CD4-positive, alpha-beta T cell (primary cell): Measurements from ENCODE around the gene PON3. TPM values are rescaled to one million over a fixed set of nuclear protein-coding genes. Genes with fewer than 3 reads are reported as not detected.
"Not testable (repeated sequence)": the region's sequence is repeated elsewhere in the genome, so short reads cannot be mapped to it uniquely, and the experiment has no call there.

ENCODE experiments used
- ATAC-seq: fragments of 200-7000 bp; cut with Tn5 transposase; one replicate; pipeline ENCODE4 v1.10.0; 2022; ENCODE audit warnings: mild to moderate bottlenecking; ENCODE audit not compliant: poor library complexity
- CTCF ChIA-PET: fragments of 350-600 bp; sonication (Branson Sonifier 250); formaldehyde crosslinking; loops from one replicate; lab custom pipeline; 2021; ENCODE audit warnings: antibody characterized with exemption, inconsistent platforms; lab: Charles Lee
- POLR2A ChIA-PET: fragments of 350-600 bp; sonication (Branson Sonifier 250); formaldehyde crosslinking; loops from one replicate; lab custom pipeline; 2021; ENCODE audit warnings: antibody characterized with exemption, inconsistent platforms; lab: Charles Lee
- DNase-seq, 14 experiments: peaks; one replicate each; pipeline ENCODE4 v3.0.0-alpha.2; 2013 to 2020; ENCODE audit warnings: mixed read lengths in 2 of 14
- H3K27ac ChIP-seq, 2 donors: one replicate each; pipeline versions ENCODE4 v1.5.1 to v1.7.0; 2013; ENCODE audit warnings: low read length in 2 of 2, low read depth in 1 of 2, mild to moderate bottlenecking in 1 of 2
- H3K27me3 ChIP-seq, 2 experiments: 1 replicate in 1 of 2; 2 replicates in 1 of 2; pipeline versions ENCODE4 v1.6.1 to v1.7.0; 2013; ENCODE audit warnings: low read length in 2 of 2, control low read depth in 1 of 2, mild to moderate bottlenecking in 1 of 2, moderate library complexity in 1 of 2; ENCODE audit not compliant: insufficient read depth in 2 of 2, control insufficient read depth in 1 of 2
- H3K36me3 ChIP-seq: one replicate; pipeline ENCODE4 v1.6.1; 2013; ENCODE audit warnings: low read length, control low read depth; ENCODE audit not compliant: insufficient read depth
- H3K4me1 ChIP-seq: one replicate; pipeline ENCODE4 v1.6.1; 2013; ENCODE audit warnings: low read length, control low read depth; ENCODE audit not compliant: insufficient read depth
- H3K4me3 ChIP-seq: one replicate; pipeline ENCODE4 v1.5.1; 2013; ENCODE audit warnings: mild to moderate bottlenecking, low read length, moderate library complexity
- H3K9me3 ChIP-seq, 2 experiments: 1 replicate in 1 of 2; 2 replicates in 1 of 2; pipeline versions ENCODE4 v1.6.1 to v1.7.0; 2013; ENCODE audit warnings: low read length in 2 of 2, mild to moderate bottlenecking in 2 of 2, control low read depth in 1 of 2, moderate library complexity in 1 of 2; ENCODE audit not compliant: control insufficient read depth in 1 of 2, insufficient read depth in 1 of 2
- H3K27ac Mint-ChIP-seq: one replicate; pipeline ENCODE4 v1.8.0; 2020; ENCODE audit warnings: mixed read lengths
- H3K27me3 Mint-ChIP-seq: one replicate; pipeline ENCODE4 v1.8.0; 2021; ENCODE audit warnings: mixed read lengths
- H3K36me3 Mint-ChIP-seq: one replicate; pipeline ENCODE4 v1.8.0; 2021; ENCODE audit warnings: low read depth, mixed read lengths
- H3K4me1 Mint-ChIP-seq: one replicate; pipeline ENCODE4 v1.8.0; 2021; ENCODE audit warnings: low read depth, mixed read lengths
- H3K4me3 Mint-ChIP-seq: one replicate; pipeline ENCODE4 v1.8.0; 2020; ENCODE audit warnings: mild to moderate bottlenecking, mixed read lengths
- H3K9me3 Mint-ChIP-seq: one replicate; pipeline ENCODE4 v1.8.0; 2020; ENCODE audit warnings: mixed read lengths
- CTCF ChIP-seq: fragments of 200-600 bp; IDR thresholded peaks from one replicate; pipeline ENCODE4 v1.8.0; 2022; ENCODE audit warnings: antibody characterized with exemption, mild to moderate bottlenecking
- intact Hi-C, 2 experiments: fragments of 100-400 bp; cut with DNase I in 1 of 2; cut with micrococcal nuclease in 1 of 2; formaldehyde crosslinking; loops; one replicate each; pipeline versions ENCODE4 v1.15.1 to v1.9.0; 2023 to 2025; cut with DNase I, micrococcal nuclease
- total RNA-seq, 174 experiments: library from RNA in 2 of 174; stranded (reverse) in 2 of 174; gene quantifications; one replicate each; pipeline ENCODE4 v1.2.3 and lab custom pipeline; 2021 to 2026

PON3 gene
- total RNA-seq, 2 experiments from 2014 or later, result not detected

GRCh38 chr7:95389516-95389915, 6.7 kb downstream of the PON3 start:
- no peak overlapping the region for H3K27ac Mint-ChIP-seq
- Histone ChIP-seq H3K36me3 (no peaks in the 10 kb centered on the region), H3K27me3 (peaks cover 4 to 21% of the 10 kb centered on the region in 2 experiments), H3K4me1 (no peaks in the 10 kb centered on the region), H3K4me3 (no peak overlapping the region), H3K9me3 (no peaks in the 10 kb centered on the region), H3K27ac (no peak overlapping the region)
- no peak overlapping the region for H3K4me3 Mint-ChIP-seq
- peaks cover 21% of the 10 kb centered on the region for H3K27me3 Mint-ChIP-seq
- ATAC-seq (no peak), DNase-seq (no peak)
- H3K9me3 Mint-ChIP-seq, result peaks cover 10% of the 10 kb centered on the region
- ChIA-PET POLR2A (no interaction called here), CTCF (no interaction called here)
- no peaks in the 10 kb centered on the region for H3K36me3 Mint-ChIP-seq
- intact Hi-C loops, result loop anchor here in 1 of 2 experiments (5.0 kb wide), 1 partner anchor 38 kb away; no protein-coding TSS in a partner anchor
- no peaks in the 10 kb centered on the region for H3K4me1 Mint-ChIP-seq
- no peak for TF ChIP-seq CTCF

DNA sequence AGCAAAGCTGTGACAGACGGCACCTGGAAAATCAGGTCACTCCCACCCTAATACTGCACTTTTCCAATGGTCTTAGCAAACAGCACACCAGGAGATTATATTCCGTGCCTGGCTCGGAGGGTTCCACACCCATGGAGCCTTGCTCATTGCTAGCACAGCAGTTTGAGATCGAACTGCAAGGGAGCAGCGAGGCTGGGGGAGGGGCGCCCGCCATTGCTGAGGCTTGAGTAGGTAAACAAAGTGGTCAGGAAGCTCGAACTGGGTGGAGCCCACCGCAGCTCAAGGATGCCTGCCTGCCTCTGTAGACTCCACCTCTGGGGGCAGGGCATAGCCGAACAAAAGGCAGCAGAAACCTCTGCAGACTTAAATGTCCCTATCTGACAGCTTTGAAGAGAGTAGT, 16.7 kb downstream of the PON3 start:
- H3K4me3 Mint-ChIP-seq, DNase-seq, CTCF ChIA-PET, POLR2A ChIA-PET, H3K36me3 ChIP-seq, H3K4me1 Mint-ChIP-seq, H3K27ac Mint-ChIP-seq, H3K36me3 Mint-ChIP-seq, H3K27ac ChIP-seq, H3K4me3 ChIP-seq, ATAC-seq, H3K27me3 ChIP-seq, H3K9me3 Mint-ChIP-seq, H3K4me1 ChIP-seq, H3K27me3 Mint-ChIP-seq: not testable (repeated sequence)
- H3K9me3 ChIP-seq, result peaks cover 0 to 13% of the 10 kb centered on the region in 2 experiments
- intact Hi-C loops, result loop anchor here in 1 of 2 experiments (5.0 kb wide), 1 partner anchor 677 kb away; no protein-coding TSS in a partner anchor

- Mint-ChIP-seq H3K4me1 (no peaks in the 10 kb centered on the region), H3K4me3 (no peak overlapping the region), H3K9me3 (no peaks in the 10 kb centered on the region), H3K36me3 (no peaks in the 10 kb centered on the region), H3K27me3 (peaks cover 5% of the 10 kb centered on the region), H3K27ac (no peak overlapping the region)
- H3K27ac ChIP-seq, result no peak overlapping the region
- POLR2A ChIA-PET, result interaction anchor here (0.5 kb wide), 1 partner anchor 148 kb away, joined by 3 read pairs; no protein-coding TSS in a partner anchor
- H3K9me3 ChIP-seq, result peaks cover 0 to 13% of the 10 kb centered on the region in 2 experiments
- CTCF ChIA-PET, result interaction anchor here (0.6 kb wide), 1 partner anchor 1005 kb away, joined by 3 read pairs; no protein-coding TSS in a partner anchor
- TF ChIP-seq CTCF, result no peak
- no peaks in the 10 kb centered on the region for H3K36me3 ChIP-seq
- no peak overlapping the region for H3K4me3 ChIP-seq
- intact Hi-C loops, result loop anchor here in 1 of 2 experiments (5.0 kb wide), 1 partner anchor 675 kb away; no protein-coding TSS in a partner anchor
- DNase-seq (peak in 2 of 14 experiments; percentile 13 to 29), ATAC-seq (no peak)
- H3K4me1 ChIP-seq, result no peaks in the 10 kb centered on the region
- H3K27me3 ChIP-seq, result no peaks in the 10 kb centered on the region
These were observed 19.4 kb downstream of the PON3 start for GRCh38 chr7:95376632-95377400.
